GM18858 (cell line): ENCODE data around the gene CD3D.
"Not testable (repeated sequence)": the region's sequence is repeated elsewhere in the genome, so short reads cannot be mapped to it uniquely, and the experiment has no call there.

Experiments used
- ATAC-seq: cut with Tn5 transposase; IDR thresholded peaks from one replicate; pipeline ENCODE4 v1.9.1; 2021; ENCODE audit not compliant: unreplicated experiment

CD3D gene

DNA sequence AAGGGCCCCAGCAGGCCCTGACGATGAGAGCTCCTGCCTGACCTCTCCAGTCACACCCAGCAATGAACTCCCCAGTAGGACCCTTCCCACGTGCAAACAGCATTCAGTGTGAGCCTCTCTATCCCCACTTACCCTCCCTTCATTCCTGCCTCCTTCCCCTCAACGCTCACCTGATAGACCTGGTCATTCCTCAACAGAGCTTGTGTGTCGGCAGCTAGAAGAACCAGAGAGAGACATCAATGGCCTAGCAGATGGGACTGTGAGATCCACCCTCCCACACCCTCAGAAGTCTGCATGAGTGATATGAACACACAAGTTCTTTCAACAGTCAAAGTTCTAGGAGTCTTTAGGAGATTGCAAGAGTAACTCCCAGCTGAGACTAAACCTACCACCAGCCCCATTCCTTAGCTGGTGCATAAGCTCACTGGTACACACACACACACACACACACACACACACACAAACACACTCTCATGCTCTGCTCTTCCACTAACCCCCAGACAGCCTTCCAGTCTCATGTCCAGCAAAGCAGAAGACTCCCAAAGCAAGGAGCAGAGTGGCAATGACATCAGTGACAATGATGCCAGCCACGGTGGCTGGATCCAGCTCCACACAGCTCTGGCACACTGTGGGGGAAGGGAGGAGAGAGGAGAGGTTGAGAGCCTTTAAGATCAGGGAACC lies 3.1 kb downstream of the CD3D start:
- ATAC-seq, result no peak

DNA sequence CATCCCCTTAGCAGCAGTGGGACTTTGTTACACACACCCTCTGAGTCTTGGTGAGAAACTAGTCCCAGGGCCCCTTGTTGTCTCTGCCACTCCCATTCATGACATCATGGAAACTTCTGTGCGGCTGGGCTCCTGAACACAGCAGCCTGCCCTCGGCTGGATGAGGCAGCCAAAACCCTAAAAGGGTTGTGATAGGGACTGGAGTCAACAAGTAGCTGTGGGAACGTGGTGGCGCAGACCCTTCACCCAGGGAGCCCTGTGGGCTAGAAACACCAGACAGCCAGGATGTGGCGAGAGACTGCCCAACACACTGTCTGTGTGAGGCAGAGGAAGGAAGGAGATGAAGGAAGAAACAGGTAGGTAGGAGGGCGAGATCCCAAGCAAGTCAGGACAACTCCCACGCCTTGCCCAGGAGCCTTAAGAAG lies 3.9 kb downstream of the CD3D start:
- no peak for ATAC-seq

DNA sequence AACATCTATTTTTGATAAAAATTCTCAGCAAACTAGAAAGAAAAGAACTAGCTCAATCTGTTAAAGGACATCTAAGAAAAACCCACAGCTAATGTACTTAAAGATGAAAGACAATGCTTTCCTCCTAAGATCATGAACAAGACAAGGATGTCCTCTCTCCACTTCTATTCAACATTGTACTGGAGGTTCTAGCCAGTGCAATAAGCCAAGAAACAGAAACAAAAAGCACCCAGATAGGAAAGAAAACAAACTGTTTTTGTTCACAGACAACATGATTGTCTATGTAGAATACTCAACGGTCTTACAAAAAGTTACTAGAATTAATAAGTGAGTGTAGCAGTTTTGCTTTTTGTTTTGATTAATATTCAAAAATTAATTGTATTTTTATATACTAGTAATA lies 7.8 kb downstream of the CD3D start:
- no peak for ATAC-seq

DNA sequence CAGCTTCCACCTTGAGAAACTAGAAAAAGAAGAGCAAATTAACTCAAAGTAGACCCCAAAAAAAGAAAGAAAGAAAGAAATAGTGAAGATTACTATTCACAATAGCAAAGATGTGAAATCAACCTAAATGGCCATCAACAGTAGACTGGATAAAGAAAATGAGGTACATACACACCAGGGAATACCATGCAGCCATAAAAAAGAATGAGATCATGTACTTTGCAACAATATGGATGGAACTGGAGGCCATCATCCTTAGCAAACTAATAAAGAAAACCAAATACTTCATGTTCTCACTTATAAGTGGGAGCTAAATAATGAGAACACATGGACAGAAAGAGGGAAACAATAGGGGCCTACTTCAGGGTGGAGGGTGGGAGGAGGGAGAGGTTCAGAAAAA lies 13.8 kb downstream of the CD3D start:
- ATAC-seq, result no peak

DNA sequence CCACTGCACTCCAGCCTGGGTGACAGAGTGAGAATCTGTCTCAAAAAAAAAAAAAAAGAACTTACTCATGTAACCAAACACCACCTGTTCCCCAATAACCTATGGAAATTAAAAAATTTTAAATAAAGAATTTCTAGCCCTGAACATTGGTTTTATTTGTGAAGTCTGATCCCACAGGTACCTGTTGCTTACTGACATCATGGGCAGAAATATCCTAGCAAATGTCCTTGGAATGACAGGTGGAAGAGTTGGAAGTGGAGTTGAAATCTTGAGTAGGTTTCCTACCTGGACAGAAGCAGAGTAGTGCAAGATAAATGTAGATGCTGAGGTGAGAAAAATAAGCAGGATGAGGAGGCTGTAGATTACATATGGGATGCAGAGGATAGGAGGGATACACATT lies 17.2 kb downstream of the CD3D start:
- ATAC-seq, result no peak

DNA sequence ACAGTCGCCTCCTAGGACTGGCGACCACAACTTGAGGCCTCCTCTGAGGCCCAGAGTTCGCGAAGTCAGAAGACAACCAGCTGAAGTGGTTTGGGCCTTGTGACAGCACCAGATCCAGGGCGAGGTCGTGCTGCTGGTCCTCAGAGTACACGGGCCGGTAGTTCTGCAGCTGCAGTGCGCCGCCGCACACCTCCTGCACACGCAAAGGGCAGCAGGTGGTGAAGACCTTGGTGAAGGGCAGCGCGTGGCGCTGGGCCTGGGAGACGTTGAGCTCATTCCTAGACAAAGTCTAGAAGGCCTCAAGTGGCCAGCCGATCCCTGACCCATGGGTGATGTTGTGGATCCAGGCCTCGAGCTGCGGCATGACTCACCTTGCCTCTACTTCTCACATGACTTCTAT lies 19.8 kb downstream of the CD3D start:
- no peak for ATAC-seq

DNA sequence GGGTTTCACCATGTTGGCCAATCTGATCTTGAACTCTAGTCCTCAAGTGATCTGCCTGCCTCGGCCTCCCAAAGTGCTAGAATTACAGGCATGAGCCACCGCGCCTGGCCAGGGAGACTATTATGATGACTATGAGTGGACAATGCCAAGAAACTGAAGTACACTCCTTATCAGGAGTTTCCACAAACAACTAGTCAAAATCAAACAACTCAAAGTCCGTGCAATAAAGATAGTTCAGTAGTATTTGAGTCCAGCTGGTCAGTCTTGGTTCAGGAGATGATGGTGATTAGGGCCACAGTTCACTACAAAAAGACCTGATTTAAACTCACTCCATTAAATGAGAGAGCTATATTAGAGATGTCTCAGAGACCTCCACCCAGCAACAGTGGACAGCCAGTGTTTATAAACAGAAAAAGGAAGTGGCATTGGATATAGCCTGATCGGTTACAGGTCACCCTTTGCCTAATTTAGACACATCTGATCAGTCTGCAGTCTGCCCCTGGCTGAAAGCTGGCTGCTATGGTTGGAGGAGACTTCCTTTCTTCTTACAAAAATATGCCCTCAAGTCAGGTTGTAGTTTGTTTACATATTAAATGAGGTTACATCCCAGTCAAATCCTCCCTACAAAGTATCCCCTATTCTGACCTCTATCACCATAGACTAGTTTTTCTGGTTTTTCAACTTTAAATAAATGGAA lies 21.0 kb downstream of the CD3D start:
- ATAC-seq, result no peak

DNA sequence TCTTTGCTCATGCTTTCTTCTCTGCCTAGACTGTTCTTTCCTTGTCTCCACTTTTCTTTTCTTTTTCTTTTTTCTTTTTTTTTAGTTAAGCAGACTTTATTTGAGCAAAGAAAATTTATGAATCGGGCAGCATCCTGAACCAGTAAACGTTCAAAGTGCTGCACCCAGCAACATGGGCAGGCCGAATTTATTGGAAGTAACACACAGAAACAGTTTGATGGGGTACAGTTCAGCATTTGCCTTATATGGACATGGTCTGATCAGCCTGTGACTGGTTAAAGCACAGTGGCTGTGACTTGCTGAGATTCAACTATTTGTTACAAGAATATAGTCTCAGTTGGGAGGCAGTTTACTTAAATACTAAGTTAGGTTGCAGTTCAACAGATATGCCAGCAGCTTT lies 22.0 kb downstream of the CD3D start:
- no peak for ATAC-seq

DNA sequence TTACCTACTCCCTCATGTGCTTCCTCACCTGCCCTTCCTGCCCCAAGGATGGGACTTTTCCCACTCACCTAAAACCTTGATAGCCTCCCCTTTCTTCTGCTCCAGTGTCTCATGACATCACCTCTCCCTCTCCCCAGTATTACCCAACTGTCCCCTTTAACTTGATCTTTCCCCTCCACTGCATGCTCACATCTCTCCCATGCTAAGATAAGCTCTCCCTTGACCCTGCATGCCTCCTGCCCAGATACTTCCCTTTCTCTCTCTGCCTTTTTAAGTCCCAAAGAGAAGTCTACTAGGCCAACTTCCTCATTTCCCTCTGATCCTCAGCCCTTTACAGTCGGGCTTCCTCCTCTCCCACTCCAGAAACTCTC lies 23.2 kb downstream of the CD3D start:
- no peak for ATAC-seq

DNA sequence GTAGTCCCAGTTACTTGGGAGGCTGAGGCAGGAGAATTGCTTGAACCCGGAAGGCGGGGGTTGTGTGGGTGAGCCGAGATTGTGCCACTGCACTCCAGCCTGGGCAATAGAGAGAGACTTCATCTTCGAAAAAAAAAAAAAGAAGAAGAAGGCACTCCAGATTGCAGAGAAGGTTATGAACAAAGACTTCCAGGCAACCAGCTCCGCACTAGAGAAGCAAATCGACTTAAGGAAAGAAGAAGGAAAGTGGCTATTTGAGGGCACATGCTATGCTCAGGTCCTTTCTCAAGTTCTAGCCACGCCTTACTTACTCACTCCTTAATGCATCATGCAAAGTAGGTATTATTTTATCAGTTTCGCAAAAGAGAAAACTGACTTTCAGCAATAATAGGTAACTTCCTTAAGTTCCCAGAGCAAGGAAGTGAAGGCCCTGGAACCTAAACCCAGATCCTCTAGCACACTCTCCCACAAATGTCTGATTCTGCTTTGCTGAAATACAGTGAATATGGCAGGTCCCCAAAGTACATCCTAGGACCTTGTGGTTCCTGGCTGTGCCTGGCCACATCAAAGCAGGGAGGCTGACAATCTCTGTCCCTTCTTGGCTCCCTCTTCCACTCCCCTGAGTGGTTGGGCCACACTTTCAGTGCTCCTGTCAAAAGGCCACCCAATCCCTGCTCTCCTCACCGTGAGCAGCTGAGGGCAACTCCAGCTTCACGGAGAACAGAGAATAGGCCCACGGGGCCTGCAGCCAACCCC lies 23.7 kb downstream of the CD3D start:
- no peak for ATAC-seq

DNA sequence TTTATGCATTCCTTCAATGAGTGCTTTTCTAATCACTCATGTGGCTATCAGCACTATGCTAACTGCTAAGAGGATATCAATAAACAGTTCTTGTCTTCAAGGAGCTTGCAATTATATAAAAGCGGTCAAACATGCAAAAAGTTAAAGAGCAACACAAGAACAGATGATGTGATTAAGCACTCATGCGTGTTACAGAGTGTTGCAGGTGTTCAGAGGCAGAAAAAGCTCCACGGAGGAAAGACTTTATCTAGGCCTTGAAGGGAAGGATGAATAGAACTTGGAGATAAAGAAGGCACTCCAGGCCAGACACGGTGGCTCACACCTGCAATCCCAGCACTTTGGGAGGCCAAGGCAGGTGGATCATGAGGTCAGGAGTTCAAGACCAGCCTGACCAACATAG lies 24.4 kb downstream of the CD3D start:
- ATAC-seq, result no peak

DNA sequence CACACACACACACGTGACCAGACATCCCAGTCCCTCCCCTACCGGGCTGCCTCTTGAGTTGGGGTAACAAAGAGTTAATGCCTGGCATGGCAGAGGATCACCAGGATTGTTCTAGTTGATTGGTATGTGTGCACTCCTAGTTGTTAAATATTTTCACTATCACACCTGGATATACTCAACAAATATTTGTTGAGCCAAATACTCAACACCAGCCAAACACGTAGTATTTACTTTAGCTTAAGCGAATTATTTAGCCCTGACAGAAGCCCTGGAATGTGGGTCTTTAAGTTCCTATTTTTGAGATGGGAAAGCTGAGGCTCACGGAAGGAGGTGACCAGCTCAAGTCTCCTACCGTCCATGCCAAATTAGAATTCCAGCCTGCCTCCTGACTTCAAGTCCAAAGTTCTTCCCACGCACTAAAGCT lies 27.5 kb downstream of the CD3D start:
- ATAC-seq, result no peak

DNA sequence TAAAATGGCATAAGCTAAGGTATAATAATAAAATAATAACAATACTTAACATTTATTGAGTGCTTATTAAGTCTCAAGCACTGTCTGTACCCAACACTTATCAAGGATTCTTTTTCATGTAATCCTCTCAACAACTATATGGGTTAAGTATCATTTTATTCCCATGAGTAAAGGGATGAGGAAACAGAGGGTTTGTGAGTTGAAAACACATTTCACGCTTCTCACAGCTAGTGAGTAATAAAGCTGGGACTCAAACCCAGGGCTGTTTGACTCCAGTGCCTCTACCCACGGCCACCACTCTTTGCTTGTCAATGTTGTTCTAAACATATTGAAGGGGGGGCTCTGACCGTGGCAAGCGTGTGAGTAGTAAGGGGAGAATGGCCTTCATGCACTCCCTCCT lies 29.3 kb downstream of the CD3D start:
- no peak for ATAC-seq

DNA sequence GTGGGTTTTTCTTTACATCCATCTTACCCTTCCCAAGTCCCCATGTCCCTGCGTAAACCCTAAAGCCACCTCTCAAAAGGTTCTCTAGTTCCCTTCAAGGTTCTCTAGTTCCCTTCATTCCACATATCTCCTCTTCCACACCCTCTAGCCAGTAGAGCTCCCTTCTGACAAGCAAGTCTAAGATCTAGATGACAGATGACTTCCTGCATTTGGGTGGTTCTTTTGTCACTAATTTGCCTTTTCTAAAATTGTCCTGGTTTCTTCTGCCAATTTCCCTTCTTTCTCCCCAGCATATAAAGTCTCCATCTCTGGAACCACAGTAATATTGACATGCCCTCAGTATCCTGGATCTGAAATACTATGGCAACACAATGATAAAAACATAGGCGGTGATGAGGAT lies 30.2 kb downstream of the CD3D start:
- no peak for ATAC-seq

DNA sequence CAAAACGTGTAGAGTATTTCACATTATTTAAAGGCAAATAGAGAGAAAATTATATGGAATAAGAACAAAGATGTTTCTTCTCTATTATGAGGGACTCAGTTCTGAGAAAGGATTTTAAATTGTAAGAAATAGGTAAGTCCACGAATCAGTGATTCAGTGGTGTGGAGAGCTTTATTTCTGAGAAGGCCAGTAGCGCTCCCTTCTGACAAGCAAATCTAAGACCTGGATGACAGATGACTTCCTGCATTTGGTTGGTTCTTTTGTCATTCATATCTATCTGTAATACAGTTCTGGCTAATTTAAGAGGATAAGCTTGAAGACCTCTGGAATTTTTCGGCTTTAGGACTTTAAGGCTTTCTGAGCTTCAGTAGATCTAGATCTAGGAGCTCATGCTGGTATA lies 31.0 kb downstream of the CD3D start:
- no peak for ATAC-seq

DNA sequence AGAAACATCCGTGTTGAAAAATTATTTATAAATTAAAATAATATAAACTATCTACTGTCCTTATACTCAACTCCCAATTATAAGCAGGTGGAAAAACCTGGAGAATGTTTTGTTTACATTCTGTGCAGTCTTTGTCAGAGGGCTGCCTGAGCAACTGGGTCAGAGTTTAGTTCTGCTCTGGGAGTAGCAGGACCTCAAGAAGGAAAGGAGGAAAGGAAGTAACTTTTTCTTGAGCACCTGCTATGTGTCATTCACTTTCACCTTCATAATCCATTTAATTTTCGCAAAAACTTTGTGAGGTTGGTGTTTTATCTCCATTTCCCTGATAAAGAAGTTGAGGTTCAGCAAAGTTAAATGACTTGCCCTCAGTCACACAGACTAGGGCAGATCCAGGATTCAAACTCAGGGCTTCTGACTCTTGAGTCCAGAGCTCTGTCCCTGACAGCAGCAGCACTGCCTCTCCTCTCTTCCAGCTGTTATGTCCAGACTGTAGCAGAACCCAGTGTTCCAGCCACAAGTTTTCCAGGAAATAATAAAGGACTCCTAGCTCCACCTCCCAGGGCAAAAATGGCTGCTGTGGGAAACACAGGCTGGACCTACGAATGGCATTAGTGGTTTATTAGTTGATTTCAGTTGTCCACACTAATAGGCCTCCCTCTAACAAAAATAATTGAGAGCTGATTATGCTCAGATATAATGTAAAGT lies 31.6 kb downstream of the CD3D start:
- no peak for ATAC-seq

DNA sequence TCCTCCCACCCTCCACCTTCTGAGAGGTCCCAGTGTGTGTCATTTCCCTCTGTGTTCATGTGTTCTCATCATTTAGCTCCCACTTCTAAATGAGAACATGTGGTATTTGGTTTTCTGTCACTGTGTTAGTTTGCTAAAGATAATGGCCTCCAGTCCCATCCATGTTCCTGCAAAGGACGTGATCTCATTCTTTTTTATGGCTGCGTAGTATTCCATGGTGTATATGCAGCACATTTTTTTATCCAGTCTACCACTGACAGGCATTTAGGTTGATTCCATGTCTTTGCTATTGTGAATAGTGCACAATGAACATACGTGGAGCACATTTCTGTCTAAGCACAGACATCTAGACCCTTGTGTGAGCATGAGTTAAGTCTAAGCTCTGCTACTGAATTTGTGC lies 32.2 kb downstream of the CD3D start:
- no peak for ATAC-seq

DNA sequence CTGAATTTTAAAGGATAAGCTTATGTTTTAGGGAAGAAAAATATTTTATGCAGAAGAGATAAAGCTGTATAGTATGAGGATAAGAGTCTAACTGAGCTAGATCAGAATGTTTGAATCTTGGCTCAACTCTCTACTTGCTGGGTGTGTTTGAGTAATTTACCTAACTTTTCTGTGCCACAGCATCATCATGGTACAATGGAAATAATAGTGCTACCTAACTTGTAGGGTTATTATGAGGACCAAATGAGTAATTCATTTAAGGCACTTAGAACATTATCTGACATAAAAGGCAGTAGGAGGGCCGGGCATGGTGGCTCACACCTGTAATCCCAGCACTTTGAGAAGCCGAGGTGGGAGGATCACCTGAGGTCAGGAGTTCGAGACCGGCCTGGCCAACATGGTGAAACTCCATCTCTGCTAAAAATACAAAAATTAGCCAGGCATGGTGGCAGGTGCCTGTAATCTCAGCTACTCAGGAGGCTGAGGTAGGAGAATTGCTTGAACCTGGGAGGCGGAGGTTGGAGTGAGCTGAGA lies 33.4 kb downstream of the CD3D start:
- not testable (repeated sequence) for ATAC-seq

DNA sequence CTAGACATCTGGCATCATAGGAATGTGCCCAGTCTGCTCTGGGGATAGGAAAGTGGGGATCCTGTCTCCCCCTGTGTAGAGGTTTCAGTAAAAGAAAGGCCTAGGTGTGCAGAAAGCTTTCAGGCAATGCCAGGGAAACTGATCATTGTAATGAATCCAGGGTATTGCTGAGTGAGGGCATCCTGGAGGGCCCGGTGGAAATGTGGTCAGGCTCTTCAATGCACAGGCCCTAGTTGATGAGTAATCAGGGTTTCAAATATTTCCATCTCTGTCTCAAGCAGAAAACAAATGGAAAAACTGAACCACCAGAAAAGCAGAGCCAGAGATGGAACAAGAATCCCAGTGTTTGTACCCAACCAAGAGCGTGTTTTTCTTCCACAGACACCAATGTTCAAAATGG lies 35.9 kb downstream of the CD3D start:
- ATAC-seq, result no peak

DNA sequence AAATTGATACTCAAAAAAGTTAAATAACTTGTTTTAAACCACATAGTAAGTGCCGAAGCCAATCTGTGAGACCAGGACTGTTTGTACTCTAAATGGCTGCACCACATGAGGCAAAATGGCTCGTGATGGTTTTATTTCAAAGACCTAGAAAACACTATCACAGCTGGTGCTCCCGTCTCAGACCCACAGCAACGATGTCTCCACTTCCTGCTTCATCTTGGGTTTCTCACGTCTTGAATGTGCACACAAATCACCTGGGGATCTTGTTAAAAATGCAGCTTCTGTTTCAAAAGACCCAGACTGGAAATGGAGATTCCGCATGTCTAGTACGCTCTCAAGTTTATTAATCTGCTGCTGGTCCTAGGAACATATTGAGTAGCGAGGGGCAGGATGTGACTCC lies 36.8 kb downstream of the CD3D start:
- ATAC-seq, result no peak

DNA sequence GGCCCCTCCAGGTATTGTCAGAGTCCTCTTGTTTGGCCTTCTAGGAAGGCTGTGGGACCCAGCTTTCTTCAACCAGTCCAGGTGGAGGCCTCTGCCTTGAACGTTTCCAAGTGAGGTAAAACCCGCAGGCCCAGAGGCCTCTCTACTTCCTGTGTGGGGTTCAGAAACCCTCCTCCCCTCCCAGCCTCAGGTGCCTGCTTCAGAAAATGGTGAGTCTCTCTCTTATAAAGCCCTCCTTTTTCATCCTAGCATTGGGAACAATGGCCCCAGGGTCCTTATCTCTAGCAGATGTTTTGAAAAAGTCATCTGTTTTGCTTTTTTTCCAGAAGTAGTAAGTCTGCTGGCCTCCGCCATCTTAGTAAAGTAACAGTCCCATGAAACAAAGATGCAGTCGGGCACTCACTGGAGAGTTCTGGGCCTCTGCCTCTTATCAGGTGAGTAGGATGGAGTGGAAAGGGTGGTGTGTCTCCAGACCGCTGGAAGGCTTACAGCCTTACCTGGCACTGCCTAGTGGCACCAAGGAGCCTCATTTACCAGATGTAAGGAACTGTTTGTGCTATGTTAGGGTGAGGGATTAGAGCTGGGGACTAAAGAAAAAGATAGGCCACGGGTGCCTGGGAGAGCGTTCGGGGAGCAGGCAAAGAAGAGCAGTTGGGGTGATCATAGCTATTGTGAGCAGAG lies 37.8 kb downstream of the CD3D start, which contains the start of gene CD3E:
Gene CD3E (plus strand): TSS at position 163 of the 681 bp plus-strand sequence. CDS start 223 bp downstream, at position 386.
- ATAC-seq, result no peak
